GM18868 (cell line): ENCODE data around the gene SNCAIP.

Experiments
- ATAC-seq: cut with Tn5 transposase; IDR thresholded peaks from one replicate; pipeline ENCODE4 v1.9.1; 2021; ENCODE audit warnings: mild to moderate bottlenecking, moderate library complexity; ENCODE audit not compliant: unreplicated experiment

The SNCAIP gene

DNA sequence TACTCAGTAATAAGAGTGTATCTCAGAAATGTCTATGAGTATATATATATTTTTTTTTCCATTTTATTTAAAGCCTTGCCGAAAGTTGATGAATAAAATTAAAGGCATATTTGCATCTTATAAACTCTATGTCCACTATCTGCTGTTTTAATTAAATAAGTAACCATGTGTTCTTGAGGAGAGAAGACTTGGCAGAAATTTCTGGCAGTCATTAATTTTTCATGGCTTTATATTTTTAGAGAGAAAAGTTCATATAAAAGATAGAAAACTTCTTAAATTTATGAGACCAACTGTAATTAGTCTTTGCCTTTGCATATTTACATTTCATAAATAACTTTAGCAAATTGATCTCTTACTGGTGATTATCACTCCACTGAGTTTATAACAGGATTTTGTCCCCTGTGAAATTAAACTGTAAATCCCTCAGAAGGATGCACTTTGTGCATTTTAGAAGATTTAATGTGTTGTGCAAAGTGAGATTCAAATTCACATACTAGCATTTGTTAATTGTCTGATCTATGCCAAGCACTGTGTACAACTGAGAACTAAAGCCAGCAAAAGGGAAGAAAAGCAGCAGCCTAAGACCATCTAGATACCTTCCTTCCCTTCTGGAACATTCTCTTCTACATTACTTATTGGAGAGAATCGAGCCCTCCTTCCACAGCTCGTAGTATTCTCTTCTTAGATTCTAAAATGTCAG lies 108.7 kb downstream of the SNCAIP start:
- no peak for ATAC-seq

GRCh38 chr5:122421374-122422079 lies 109.5 kb downstream of the SNCAIP start:
- peak; percentile 95 for ATAC-seq

- no peak for ATAC-seq
These were observed 111.2 kb downstream of the SNCAIP start for GRCh38 chr5:122423221-122423620.

- ATAC-seq = no peak
These were observed 112.1 kb downstream of the SNCAIP start for GRCh38 chr5:122424132-122424531.

GRCh38 chr5:122426301-122426700 lies 114.3 kb downstream of the SNCAIP start:
- no peak for ATAC-seq

DNA sequence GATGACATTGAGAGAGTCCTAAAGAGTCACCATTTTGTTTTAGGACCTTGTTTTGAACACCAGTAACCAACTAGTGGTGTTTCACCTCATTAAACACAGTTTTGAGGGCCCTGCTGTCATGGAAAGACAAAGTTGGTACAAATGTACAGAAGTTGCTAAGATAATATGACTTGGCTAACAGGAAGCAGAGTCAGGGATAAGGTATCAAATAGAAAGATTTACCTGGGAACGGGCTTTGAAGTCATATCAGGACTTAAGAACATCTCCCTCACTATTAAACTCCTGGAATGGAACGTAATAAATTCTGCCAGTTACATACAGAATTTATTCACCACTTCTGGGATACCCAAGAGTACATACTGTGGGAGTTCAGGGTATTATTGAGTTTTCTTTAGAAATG lies 115.6 kb downstream of the SNCAIP start:
- ATAC-seq = no peak

GRCh38 chr5:122429545-122430318 lies 117.7 kb downstream of the SNCAIP start:
- no peak for ATAC-seq

DNA sequence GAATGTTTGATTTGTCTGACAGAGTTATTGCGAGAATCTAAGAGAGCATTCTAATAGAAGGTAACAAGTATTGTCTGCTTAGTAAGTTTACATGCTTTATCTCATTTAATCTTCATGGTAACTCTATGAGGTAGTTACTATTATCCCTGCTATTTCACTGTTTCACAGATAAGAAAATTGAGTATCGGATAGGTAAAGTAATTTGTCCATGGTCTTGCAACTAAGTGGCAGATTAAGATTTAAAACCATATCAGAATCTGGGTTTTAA lies 118.2 kb downstream of the SNCAIP start:
- ATAC-seq = no peak

GRCh38 chr5:122431298-122431697 lies 119.3 kb downstream of the SNCAIP start:
- no peak for ATAC-seq

DNA sequence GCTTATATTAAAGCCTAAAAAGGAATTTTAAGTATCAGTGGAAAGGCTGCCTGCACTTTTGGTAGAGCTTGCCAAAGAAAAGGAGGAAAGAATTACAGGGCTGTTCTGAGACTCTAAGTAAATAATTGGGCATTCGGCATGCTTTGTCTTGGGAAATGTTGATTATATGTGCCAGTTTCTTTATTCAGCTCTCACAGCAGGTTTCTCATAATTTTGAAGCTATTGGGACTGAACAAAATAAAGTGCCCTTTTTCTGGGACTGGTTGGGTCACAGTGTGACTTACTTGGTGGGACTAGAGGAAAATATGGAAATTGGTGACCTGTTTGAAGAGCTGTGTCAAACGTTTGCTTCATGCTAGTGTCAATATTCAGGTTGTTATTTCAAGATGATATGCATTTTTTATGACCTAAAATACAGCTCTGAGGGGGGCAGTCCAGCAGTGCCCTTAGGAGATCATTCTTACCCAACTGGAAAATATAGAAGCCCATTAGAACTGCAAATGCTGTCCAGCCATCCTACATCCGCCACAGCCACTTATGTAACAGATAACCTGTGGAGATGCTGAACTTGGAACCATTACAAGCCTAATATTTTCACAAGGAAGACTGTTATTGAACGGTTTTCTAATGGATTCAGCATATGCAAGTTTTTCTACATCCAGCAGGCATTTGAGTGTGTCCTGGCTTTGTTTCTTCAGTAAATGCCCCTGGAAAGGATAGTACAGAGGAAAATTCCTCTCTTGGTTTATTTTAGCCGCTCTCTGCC lies 122.4 kb downstream of the SNCAIP start:
- no peak for ATAC-seq

DNA sequence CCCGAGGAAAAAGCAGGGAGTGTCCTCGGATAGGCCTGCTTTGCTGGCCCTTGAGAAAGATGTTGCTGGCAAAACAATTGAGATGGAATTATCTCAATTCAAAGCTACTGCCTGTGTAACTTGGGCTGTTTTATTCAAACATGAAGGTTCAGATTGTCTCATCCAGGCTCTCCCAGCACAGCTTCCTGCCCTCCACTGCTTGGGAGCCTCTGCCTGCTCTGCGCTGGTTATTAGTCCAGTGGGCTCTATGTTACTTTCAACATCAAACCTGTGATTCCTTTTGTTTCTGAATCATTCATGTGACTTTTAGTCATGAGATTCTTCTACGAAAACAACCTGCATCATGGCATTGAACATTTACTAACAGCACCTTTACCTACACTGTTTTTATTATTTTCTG lies 123.2 kb downstream of the SNCAIP start:
- ATAC-seq = no peak

GRCh38 chr5:122435761-122436160 lies 123.7 kb downstream of the SNCAIP start:
- no peak for ATAC-seq

DNA sequence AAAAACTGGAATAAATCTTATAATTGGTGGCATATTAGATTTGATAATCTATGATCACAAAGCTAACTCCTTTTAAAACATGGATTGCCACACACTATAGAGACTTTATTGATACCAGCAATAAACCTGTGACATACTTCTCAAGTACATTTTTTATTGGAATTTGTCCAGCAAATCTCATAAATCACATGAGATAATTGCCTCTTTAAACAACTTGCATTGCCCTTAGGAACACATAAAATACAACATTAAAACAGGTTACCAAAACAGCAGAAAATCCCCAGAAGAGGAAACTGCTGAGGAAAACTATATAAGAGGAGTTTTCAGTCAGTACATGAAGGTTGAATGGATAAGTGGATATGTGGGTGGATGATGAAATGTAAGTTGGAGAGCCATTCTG lies 124.6 kb downstream of the SNCAIP start:
- ATAC-seq = no peak

- ATAC-seq = no peak
These were observed 127.6 kb downstream of the SNCAIP start for GRCh38 chr5:122439645-122440044.

- peak; percentile 74 for ATAC-seq
These were observed 130.9 kb downstream of the SNCAIP start for GRCh38 chr5:122442938-122443337.

GRCh38 chr5:122444411-122444810 lies 132.4 kb downstream of the SNCAIP start:
- no peak for ATAC-seq

DNA sequence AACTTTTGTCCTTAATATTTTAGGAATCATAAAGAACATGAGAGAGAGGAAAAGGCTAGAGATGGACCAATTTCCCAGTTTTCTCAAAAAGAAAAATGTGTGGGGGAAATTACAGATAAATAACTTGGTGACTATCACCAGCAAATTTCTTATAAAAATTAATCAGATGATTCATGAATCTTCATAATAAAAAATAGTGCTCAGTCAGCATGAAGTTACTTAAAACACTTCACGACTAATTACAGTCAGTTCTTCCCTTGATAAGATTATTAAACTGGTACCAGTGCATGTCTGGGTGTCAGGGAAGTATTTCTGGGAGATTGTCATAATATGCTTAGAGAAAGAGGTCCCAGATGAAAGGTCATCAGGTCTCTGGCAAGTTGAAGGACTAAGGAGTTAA lies 133.0 kb downstream of the SNCAIP start:
- no peak for ATAC-seq

DNA sequence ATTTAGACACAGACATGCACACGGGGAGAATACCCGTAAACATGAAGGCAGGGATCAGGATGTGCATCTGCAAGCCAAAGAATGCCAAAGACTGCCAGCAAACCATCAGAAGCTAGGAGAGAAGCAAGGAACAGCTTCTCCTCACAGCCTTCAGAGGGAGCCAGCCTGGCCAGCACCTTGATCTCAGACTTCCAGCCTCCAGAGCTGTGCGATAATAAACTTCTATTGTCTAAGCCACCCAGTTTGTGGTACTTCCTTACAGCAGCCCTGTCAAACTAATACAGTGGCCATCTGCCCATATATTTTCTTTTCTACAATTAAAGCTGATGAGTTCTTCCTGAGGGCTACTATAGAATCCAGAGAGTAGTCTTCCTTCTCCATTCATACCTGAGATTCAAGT lies 135.0 kb downstream of the SNCAIP start:
- no peak for ATAC-seq

DNA sequence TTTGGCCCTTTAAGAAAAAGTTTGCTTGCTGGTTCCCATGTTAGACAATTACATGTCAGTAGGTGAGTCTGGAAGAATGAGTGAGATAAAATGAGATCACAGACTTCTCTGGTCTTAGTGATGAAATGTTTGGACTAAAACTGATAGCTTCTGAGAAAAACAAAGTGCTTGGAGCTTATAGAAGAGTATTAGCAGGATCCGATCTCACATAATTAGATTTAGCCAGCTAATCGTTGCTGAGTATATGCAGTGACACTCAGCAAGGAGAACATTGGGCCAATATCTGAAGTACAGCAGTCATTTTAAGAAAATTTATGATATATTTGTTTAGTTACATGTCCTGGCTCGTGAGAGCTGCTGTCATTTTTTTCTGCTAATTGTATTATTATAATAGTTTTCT lies 135.8 kb downstream of the SNCAIP start:
- ATAC-seq = no peak

GRCh38 chr5:122454541-122454940 lies 142.5 kb downstream of the SNCAIP start:
- no peak for ATAC-seq

GRCh38 chr5:122455939-122456338 lies 143.9 kb downstream of the SNCAIP start:
- no peak for ATAC-seq
